ENCODE results near the gene VTCN1. TPM values are rescaled to one million over a fixed set of nuclear protein-coding genes. Genes with fewer than 3 reads are reported as not detected.

VTCN1 gene
- total RNA-seq, 1 donor from 2014 or later, result not detected

GRCh38 chr1:117113199-117113598, 97.5 kb downstream of the VTCN1 start:
- TF ChIP-seq CTCF (IDR thresholded peaks at IDR 0.05), result no peak
- no peak for DNase-seq (ENCODE audit: low spot score in 2 of 2)
- Histone ChIP-seq H3K4me3 (no peak overlapping the region), H3K4me1 (no peaks in the 10 kb centered on the region), H3K27ac (no peak overlapping the region), H3K9me3 (no peaks in the 10 kb centered on the region), H3K27me3 (no peaks in the 10 kb centered on the region), H3K36me3 (peaks cover 18 to 44% of the 10 kb centered on the region in 2 donors)
- intact Hi-C loops (cut with DNase I), result no loop called here

GRCh38 chr1:117112047-117112717, 98.5 kb downstream of the VTCN1 start:
- Histone ChIP-seq H3K27ac (no peak overlapping the region), H3K27me3 (no peaks in the 10 kb centered on the region), H3K4me3 (no peak overlapping the region), H3K36me3 (peaks cover 18 to 50% of the 10 kb centered on the region in 2 donors), H3K9me3 (no peaks in the 10 kb centered on the region), H3K4me1 (no peaks in the 10 kb centered on the region)
- no peak for TF ChIP-seq CTCF (IDR thresholded peaks at IDR 0.05)
- no peak for DNase-seq (ENCODE audit: low spot score in 2 of 2)
- intact Hi-C loops (cut with DNase I), result no loop called here

GRCh38 chr1:117110774-117111173, 100.0 kb downstream of the VTCN1 start:
- peaks cover 18 to 57% of the 10 kb centered on the region in 2 donors for H3K36me3 ChIP-seq
- no peak overlapping the region for H3K4me3 ChIP-seq
- TF ChIP-seq CTCF (IDR thresholded peaks at IDR 0.05), result no peak
- no peaks in the 10 kb centered on the region for H3K9me3 ChIP-seq
- intact Hi-C loops (cut with DNase I), result no loop called here
- H3K27me3 ChIP-seq, result no peaks in the 10 kb centered on the region
- no peaks in the 10 kb centered on the region for H3K4me1 ChIP-seq
- no peak overlapping the region for H3K27ac ChIP-seq
- no peak for DNase-seq (ENCODE audit: low spot score in 2 of 2)

GRCh38 chr1:117107364-117107763, 103.4 kb downstream of the VTCN1 start:
- H3K4me3 ChIP-seq, result no peak overlapping the region
- peaks cover 9 to 40% of the 10 kb centered on the region in 2 donors for H3K36me3 ChIP-seq
- TF ChIP-seq CTCF (IDR thresholded peaks at IDR 0.05), result no peak
- no peaks in the 10 kb centered on the region for H3K27me3 ChIP-seq
- no peak for DNase-seq (ENCODE audit: low spot score in 2 of 2)
- no peaks in the 10 kb centered on the region for H3K4me1 ChIP-seq
- H3K9me3 ChIP-seq, result no peaks in the 10 kb centered on the region
- intact Hi-C loops (cut with DNase I), result no loop called here
- no peak overlapping the region for H3K27ac ChIP-seq

- no peak for DNase-seq (ENCODE audit: low spot score in 2 of 2)
- H3K4me1 ChIP-seq, result no peaks in the 10 kb centered on the region
- no peak overlapping the region for H3K27ac ChIP-seq
- no peak for TF ChIP-seq CTCF (IDR thresholded peaks at IDR 0.05)
- H3K36me3 ChIP-seq, result peaks cover 9 to 40% of the 10 kb centered on the region in 2 donors
- H3K4me3 ChIP-seq, result no peak overlapping the region
- intact Hi-C loops (cut with DNase I), result no loop called here
- H3K27me3 ChIP-seq, result no peaks in the 10 kb centered on the region
- no peaks in the 10 kb centered on the region for H3K9me3 ChIP-seq
These were observed 104.2 kb downstream of the VTCN1 start for GRCh38 chr1:117106478-117106877.

- no peak overlapping the region for H3K27ac ChIP-seq
- H3K27me3 ChIP-seq, result no peaks in the 10 kb centered on the region
- H3K9me3 ChIP-seq, result no peaks in the 10 kb centered on the region
- no peak for DNase-seq (ENCODE audit: low spot score in 2 of 2)
- intact Hi-C loops (cut with DNase I), result no loop called here
- no peak for TF ChIP-seq CTCF (IDR thresholded peaks at IDR 0.05)
- H3K4me3 ChIP-seq, result no peak overlapping the region
- peaks cover 9 to 35% of the 10 kb centered on the region in 2 donors for H3K36me3 ChIP-seq
- no peaks in the 10 kb centered on the region for H3K4me1 ChIP-seq
These were observed 105.0 kb downstream of the VTCN1 start for GRCh38 chr1:117105722-117106121.
